Left ventricle myocardium inferior (tissue), 1 donor: Measurements from ENCODE around the gene SLC16A14. TPM values are rescaled to one million over a fixed set of nuclear protein-coding genes. Genes with fewer than 3 reads are reported as not detected.

Experiments used
- DNase-seq: peaks from one replicate; pipeline ENCODE4 v3.0.0-alpha.2; 2020
- H3K27ac ChIP-seq: fragments of 200-600 bp; replicated peaks from 2 replicates; pipeline ENCODE4 v1.8.0; 2021
- H3K27me3 ChIP-seq: fragments of 200-600 bp; 2 replicates; pipeline ENCODE4 v1.8.0; 2021; ENCODE audit warnings: low read depth
- H3K36me3 ChIP-seq: fragments of 200-600 bp; 2 replicates; pipeline ENCODE4 v1.8.0; 2021
- H3K4me1 ChIP-seq: fragments of 200-600 bp; 2 replicates; pipeline ENCODE4 v1.8.0; 2021
- H3K4me3 ChIP-seq: fragments of 200-600 bp; 2 replicates; pipeline ENCODE4 v1.8.0; 2021; ENCODE audit warnings: mild to moderate bottlenecking, moderate library complexity
- H3K9me3 ChIP-seq: fragments of 200-600 bp; replicated peaks from 2 replicates; pipeline ENCODE4 v1.8.0; 2021
- CTCF ChIP-seq: fragments of 200-600 bp; IDR thresholded peaks from 2 replicates; pipeline ENCODE4 v1.8.0; 2021; ENCODE audit warnings: antibody characterized with exemption, mild to moderate bottlenecking, borderline replicate concordance
- intact Hi-C: fragments of 100-400 bp; cut with micrococcal nuclease; formaldehyde crosslinking; loops from one replicate; pipeline ENCODE4 v1.11.0; 2022
- total RNA-seq: library from RNA; stranded (reverse); fragmentation: NEBNext Ultra II Directional; extraction: Animal tissue kit (Norgen Biotek cat#: 25700); gene quantifications from one replicate; pipeline ENCODE4 v1.2.1, GENCODE V29; 2021
- donor health status: DM: no; HTN: yes; CAD: no; lungs with severe emphysema.

Gene SLC16A14
- total RNA-seq, 1 donor from 2014 or later, result 3.4 TPM

- no peaks in the 10 kb centered on the region for H3K36me3 ChIP-seq
- no peak overlapping the region for H3K27ac ChIP-seq
- peaks cover 26% of the 10 kb centered on the region for H3K4me1 ChIP-seq
- peak overlapping the region; percentile 86 for H3K4me3 ChIP-seq
- no peaks in the 10 kb centered on the region for H3K27me3 ChIP-seq
- TF ChIP-seq CTCF, result no peak
- intact Hi-C loops, result loop anchor here (10.0 kb wide), 2 partner anchors 65 to 95 kb away; no protein-coding TSS in a partner anchor
- H3K9me3 ChIP-seq, result no peaks in the 10 kb centered on the region
- DNase-seq, result no peak
Observed at GRCh38 chr2:230069402-230069801, 678 bp upstream of the SLC16A14 start.

- H3K36me3 ChIP-seq, result no peaks in the 10 kb centered on the region
- H3K9me3 ChIP-seq, result no peaks in the 10 kb centered on the region
- TF ChIP-seq CTCF, result peak; percentile 46
- peak; percentile 60 for DNase-seq
- no peaks in the 10 kb centered on the region for H3K27me3 ChIP-seq
- intact Hi-C loops, result loop anchor here (10.0 kb wide), 2 partner anchors 63 to 97 kb away; no protein-coding TSS in a partner anchor
- peaks cover 26% of the 10 kb centered on the region for H3K4me1 ChIP-seq
- peak overlapping the region; percentile 79 for H3K27ac ChIP-seq
- peak overlapping the region; percentile 86 for H3K4me3 ChIP-seq
Observed at GRCh38 chr2:230068016-230068650, 591 bp downstream of the SLC16A14 start.

DNA sequence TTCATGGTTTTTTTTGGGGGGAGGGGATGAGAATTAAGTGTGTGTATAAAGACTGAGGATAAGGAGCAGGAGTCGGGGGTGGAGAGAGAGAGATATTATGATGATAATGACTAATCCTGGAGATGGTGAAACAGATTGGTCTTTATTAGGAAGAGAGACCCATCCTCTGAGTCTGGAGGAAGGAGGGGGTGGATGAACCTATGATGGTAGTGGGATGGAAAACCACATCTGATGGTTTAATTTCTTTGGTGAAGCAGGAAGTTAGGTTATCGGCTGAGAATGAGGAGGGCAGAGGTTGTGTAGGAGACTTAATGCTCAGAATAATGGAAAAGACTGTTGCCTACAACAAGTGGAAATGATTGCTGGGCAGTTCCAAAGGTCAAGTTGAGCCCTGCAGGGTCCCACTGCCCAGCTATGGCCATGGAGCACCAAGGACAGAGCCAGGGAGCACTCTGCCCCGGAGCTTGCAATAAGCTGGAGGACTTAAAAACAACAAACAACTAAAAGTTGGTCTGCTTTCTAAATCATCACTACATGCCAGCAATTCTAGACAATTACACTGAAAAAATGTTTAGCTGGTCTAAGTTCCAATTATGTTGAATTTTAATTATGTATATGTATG, 7.9 kb downstream of the SLC16A14 start:
- H3K9me3 ChIP-seq, result no peaks in the 10 kb centered on the region
- no peak overlapping the region for H3K4me3 ChIP-seq
- intact Hi-C loops, result loop anchor here (10.0 kb wide), 2 partner anchors 56 to 104 kb away; no protein-coding TSS in a partner anchor
- no peaks in the 10 kb centered on the region for H3K27me3 ChIP-seq
- no peaks in the 10 kb centered on the region for H3K4me1 ChIP-seq
- H3K27ac ChIP-seq, result no peak overlapping the region
- no peak for DNase-seq
- peaks cover 6% of the 10 kb centered on the region for H3K36me3 ChIP-seq
- no peak for TF ChIP-seq CTCF

GRCh38 chr2:230053753-230054478, 14.8 kb downstream of the SLC16A14 start:
- Histone ChIP-seq H3K9me3 (no peaks in the 10 kb centered on the region), H3K4me3 (no peak overlapping the region), H3K27me3 (no peaks in the 10 kb centered on the region), H3K4me1 (peaks cover 13% of the 10 kb centered on the region), H3K36me3 (peaks cover 2% of the 10 kb centered on the region), H3K27ac (no peak overlapping the region)
- no peak for DNase-seq
- no peak for TF ChIP-seq CTCF
- intact Hi-C loops, result no loop called here

GRCh38 chr2:230052299-230052698, 16.4 kb downstream of the SLC16A14 start:
- no peak for DNase-seq
- Histone ChIP-seq H3K9me3 (no peaks in the 10 kb centered on the region), H3K27ac (no peak overlapping the region), H3K36me3 (no peaks in the 10 kb centered on the region), H3K27me3 (no peaks in the 10 kb centered on the region), H3K4me1 (peaks cover 14% of the 10 kb centered on the region), H3K4me3 (no peak overlapping the region)
- no peak for TF ChIP-seq CTCF
- intact Hi-C loops, result no loop called here
